Bronchial epithelial cell (primary cell): ENCODE results near the gene CSF1. TPM values are rescaled to one million over a fixed set of nuclear protein-coding genes. Genes with fewer than 3 reads are reported as not detected.
"Not testable (repeated sequence)": the region's sequence is repeated elsewhere in the genome, so short reads cannot be mapped to it uniquely, and the experiment has no call there.

Source experiments
- DNase-seq: peaks from one replicate; pipeline ENCODE4 v3.0.0-alpha.2; 2010; ENCODE audit warnings: low read depth
- FAIRE-seq: peaks from 2 replicates; lab custom pipeline; 2011; peaks lifted over from hg19 to GRCh38; lab: Jason Lieb, UNC
- H3K27me3 ChIP-seq: 2 replicates; pipeline ENCODE4 v1.5.1; 2011; ENCODE audit warnings: low read length; ENCODE audit not compliant: control insufficient read depth, insufficient read depth
- H3K36me3 ChIP-seq: 2 replicates; pipeline ENCODE4 v1.5.1; 2011; ENCODE audit warnings: low read length; ENCODE audit not compliant: control insufficient read depth, insufficient read depth
- H3K4me3 ChIP-seq: 2 replicates; pipeline ENCODE4 v1.5.1; 2011; ENCODE audit warnings: mild to moderate bottlenecking, low read depth, low read length, control low read depth
- total RNA-seq: library from RNA; depleted of rRNA; stranded (reverse); fragments of >200 nt; gene quantifications from 2 replicates; pipeline ENCODE4 v1.2.1, GENCODE V29; 2014
- TF ChIP-seq, protein P1 (sequence below): IDR thresholded peaks from 2 replicates; pipeline ENCODE4 v1.5.1; 2011; ENCODE audit warnings: mild to moderate bottlenecking, moderate library complexity, low read length, control low read depth, inconsistent platforms; ENCODE audit not compliant: insufficient read depth, severe bottlenecking

The CSF1 gene
- total RNA-seq, 1 donor from 2014 or later, result 1.1 TPM

- no peak for FAIRE-seq
- no peak overlapping the region for H3K4me3 ChIP-seq
Observed at GRCh38 chr1:109877776-109878175, 32.9 kb upstream of the CSF1 start.

GRCh38 chr1:109878531-109879104, 32.0 kb upstream of the CSF1 start:
- Histone ChIP-seq H3K4me3 (no peak overlapping the region), H3K36me3 (no peaks in the 10 kb centered on the region), H3K27me3 (no peaks in the 10 kb centered on the region)
- TF ChIP-seq, protein P1, sequence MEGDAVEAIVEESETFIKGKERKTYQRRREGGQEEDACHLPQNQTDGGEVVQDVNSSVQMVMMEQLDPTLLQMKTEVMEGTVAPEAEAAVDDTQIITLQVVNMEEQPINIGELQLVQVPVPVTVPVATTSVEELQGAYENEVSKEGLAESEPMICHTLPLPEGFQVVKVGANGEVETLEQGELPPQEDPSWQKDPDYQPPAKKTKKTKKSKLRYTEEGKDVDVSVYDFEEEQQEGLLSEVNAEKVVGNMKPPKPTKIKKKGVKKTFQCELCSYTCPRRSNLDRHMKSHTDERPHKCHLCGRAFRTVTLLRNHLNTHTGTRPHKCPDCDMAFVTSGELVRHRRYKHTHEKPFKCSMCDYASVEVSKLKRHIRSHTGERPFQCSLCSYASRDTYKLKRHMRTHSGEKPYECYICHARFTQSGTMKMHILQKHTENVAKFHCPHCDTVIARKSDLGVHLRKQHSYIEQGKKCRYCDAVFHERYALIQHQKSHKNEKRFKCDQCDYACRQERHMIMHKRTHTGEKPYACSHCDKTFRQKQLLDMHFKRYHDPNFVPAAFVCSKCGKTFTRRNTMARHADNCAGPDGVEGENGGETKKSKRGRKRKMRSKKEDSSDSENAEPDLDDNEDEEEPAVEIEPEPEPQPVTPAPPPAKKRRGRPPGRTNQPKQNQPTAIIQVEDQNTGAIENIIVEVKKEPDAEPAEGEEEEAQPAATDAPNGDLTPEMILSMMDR, result no peak
- DNase-seq (no peak), FAIRE-seq (no peak)

More at GRCh38 chr1:109877776-109878175, 32.9 kb upstream of the CSF1 start:
- Histone ChIP-seq H3K36me3 (no peaks in the 10 kb centered on the region), H3K27me3 (no peaks in the 10 kb centered on the region)
- TF ChIP-seq, protein P1, result no peak
- no peak for DNase-seq

DNA sequence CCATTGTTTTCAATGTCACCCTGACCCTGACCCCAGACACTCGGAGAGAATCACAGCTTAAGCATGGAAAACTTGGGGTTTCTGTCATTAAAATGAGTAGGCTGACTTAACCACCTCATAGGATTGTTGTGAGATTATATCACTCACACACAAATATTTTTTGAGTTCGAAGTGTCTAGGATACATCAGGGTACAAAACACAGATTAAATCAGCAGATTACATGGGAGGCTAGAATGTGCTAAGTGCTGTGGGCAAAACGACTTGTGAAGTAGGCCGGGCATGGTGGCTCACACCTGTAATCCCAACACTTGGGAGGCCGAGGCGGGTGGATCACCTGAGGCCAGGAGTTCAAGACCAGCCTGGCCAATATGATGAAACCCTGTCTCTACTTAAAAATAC, 31.3 kb upstream of the CSF1 start:
- H3K4me3 ChIP-seq, H3K27me3 ChIP-seq, FAIRE-seq, DNase-seq, H3K36me3 ChIP-seq: not testable (repeated sequence)

- FAIRE-seq, result no peak
- H3K36me3 ChIP-seq, result no peaks in the 10 kb centered on the region
- TF ChIP-seq, protein P1, result no peak
- no peaks in the 10 kb centered on the region for H3K27me3 ChIP-seq
- no peak overlapping the region for H3K4me3 ChIP-seq
- DNase-seq, result no peak
Observed at GRCh38 chr1:109879881-109880525, 30.6 kb upstream of the CSF1 start.

GRCh38 chr1:109880971-109881894, 29.4 kb upstream of the CSF1 start:
- FAIRE-seq, result no peak
- no peak overlapping the region for H3K4me3 ChIP-seq
- TF ChIP-seq, protein P1, result no peak
- no peak for DNase-seq
- H3K36me3 ChIP-seq, result no peaks in the 10 kb centered on the region
- H3K27me3 ChIP-seq, result no peaks in the 10 kb centered on the region

GRCh38 chr1:109881906-109882287, 28.8 kb upstream of the CSF1 start:
- Histone ChIP-seq H3K4me3 (no peak overlapping the region), H3K36me3 (no peaks in the 10 kb centered on the region), H3K27me3 (no peaks in the 10 kb centered on the region)
- DNase-seq, result no peak
- FAIRE-seq, result no peak
- TF ChIP-seq, protein P1, result no peak
